Testis (tissue), 3 donors: ENCODE data around the gene TCF21. TPM values are rescaled to one million over a fixed set of nuclear protein-coding genes. Genes with fewer than 3 reads are reported as not detected.

Experiments used
- DNase-seq: peaks from one replicate; pipeline ENCODE4 v3.0.0-alpha.2; 2019
- H3K27ac ChIP-seq, 2 donors: fragments of 200-600 bp; sonication (generic); one replicate each; pipeline ENCODE4 v1.5.1; 2019
- H3K27me3 ChIP-seq: fragments of 200-600 bp; sonication (generic); one replicate; pipeline ENCODE4 v1.5.1; 2019
- H3K36me3 ChIP-seq: fragments of 200-600 bp; sonication (generic); one replicate; pipeline ENCODE4 v1.5.1; 2017; ENCODE audit warnings: low read depth; ENCODE audit errors: missing control alignments
- H3K4me1 ChIP-seq: fragments of 200-600 bp; sonication (generic); one replicate; pipeline ENCODE4 v1.5.1; 2019
- H3K4me3 ChIP-seq, 2 donors: fragments of 200-600 bp; sonication (generic); one replicate each; pipeline ENCODE4 v1.5.1; 2017 to 2019
- H3K9me3 ChIP-seq: fragments of 200-600 bp; sonication (generic); one replicate; pipeline ENCODE4 v1.5.1; 2017
- POLR2A ChIP-seq: fragments of 450-650 bp; IDR thresholded peaks from one replicate; pipeline ENCODE4 v1.6.1; 2017; ENCODE audit warnings: antibody characterized with exemption, mild to moderate bottlenecking, moderate library complexity
- WGBS, 2 donors: methylation state at CpG; one replicate each; pipeline ENCODE4 v1.1.5; 2018; 5-methylcytosine and 5-hydroxymethylcytosine counted together
- intact Hi-C: fragments of 100-400 bp; cut with DNase I; formaldehyde crosslinking; loops from one replicate; pipeline ENCODE4 v1.15.1; 2023; ENCODE audit warnings: low total_unique reads
- polyA plus RNA-seq: library from polyadenylated mRNA; stranded (reverse); fragments of 350-450 nt; fragmentation: Illumina TruSeq; extraction: RNeasy Lipid Tissue Mini Kit (QIAGEN cat#74804); gene quantifications from one replicate; pipeline ENCODE4 v1.2.3, GENCODE V29; 2014; ENCODE audit warnings: low read depth, low replicate concordance; ENCODE audit not compliant: insufficient read depth
- total RNA-seq, 2 donors: library from RNA; depleted of rRNA; stranded (reverse); fragments of >200 nt; gene quantifications; one replicate each; pipeline ENCODE4 v1.2.3, GENCODE V29; 2016
- TF ChIP-seq, protein P1 (sequence below), 3 experiments: fragments of 450-650 bp in 2 of 3; fragments of 200-600 bp in 1 of 3; sonication (generic) in 1 of 3; IDR thresholded peaks; one replicate each; pipeline ENCODE4 v1.5.1; 2016 to 2019; ENCODE audit warnings: antibody characterized with exemption in 3 of 3, mild to moderate bottlenecking in 2 of 3, moderate library complexity in 1 of 3

The TCF21 gene
- total and polyA plus RNA-seq, 3 donors from 2014 or later = 2.8 to 4.8 (median 3.7) TPM

DNA sequence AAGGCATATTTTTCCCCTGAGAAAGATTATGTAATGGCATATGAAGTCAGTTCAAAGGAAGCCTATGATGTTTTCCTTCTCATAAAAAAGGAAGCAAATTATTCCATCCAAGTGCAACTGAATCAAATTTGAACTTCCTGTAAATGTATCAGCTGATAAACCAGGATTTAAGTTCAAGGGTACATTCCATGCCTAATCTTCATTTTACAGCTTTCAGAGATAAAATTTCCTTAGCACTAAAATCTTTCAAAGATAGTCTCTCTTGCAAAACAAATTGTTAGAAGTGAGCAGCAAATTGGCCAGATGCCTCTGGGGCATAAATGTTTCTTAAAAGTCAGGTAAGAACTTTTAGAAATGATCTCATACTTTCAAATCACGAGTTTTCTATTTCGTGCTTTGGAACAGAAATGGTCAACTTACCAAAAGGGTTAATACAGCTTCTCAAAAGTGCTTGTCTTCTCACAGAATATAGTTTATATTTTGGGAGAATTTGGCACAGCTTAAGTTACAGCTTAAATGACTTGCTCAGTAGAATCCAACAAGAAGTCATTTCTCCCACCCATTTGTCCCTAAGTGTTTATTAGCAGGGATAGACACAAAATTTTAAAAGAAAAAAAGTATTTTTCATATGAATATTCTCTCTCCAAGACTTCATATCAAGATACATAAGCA lies 2.7 kb upstream of the TCF21 start:
- H3K36me3 ChIP-seq = no peaks in the 10 kb centered on the region
- no peaks in the 10 kb centered on the region for H3K9me3 ChIP-seq
- no peak overlapping the region for H3K4me3 ChIP-seq
- intact Hi-C loops = no loop called here
- WGBS, 2 donors = 29 to 66% methylated on average over 2 of the region's 2 CpGs
- no peaks in the 10 kb centered on the region for H3K27me3 ChIP-seq
- TF ChIP-seq, protein P1, sequence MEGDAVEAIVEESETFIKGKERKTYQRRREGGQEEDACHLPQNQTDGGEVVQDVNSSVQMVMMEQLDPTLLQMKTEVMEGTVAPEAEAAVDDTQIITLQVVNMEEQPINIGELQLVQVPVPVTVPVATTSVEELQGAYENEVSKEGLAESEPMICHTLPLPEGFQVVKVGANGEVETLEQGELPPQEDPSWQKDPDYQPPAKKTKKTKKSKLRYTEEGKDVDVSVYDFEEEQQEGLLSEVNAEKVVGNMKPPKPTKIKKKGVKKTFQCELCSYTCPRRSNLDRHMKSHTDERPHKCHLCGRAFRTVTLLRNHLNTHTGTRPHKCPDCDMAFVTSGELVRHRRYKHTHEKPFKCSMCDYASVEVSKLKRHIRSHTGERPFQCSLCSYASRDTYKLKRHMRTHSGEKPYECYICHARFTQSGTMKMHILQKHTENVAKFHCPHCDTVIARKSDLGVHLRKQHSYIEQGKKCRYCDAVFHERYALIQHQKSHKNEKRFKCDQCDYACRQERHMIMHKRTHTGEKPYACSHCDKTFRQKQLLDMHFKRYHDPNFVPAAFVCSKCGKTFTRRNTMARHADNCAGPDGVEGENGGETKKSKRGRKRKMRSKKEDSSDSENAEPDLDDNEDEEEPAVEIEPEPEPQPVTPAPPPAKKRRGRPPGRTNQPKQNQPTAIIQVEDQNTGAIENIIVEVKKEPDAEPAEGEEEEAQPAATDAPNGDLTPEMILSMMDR (IDR thresholded peaks at IDR 0.05) = no peak
- TF ChIP-seq POLR2A = no peak
- H3K4me1 ChIP-seq = peaks cover 4% of the 10 kb centered on the region
- no peak for DNase-seq
- H3K27ac ChIP-seq = peak overlapping the region in 1 of 2 donors; percentile 32

DNA sequence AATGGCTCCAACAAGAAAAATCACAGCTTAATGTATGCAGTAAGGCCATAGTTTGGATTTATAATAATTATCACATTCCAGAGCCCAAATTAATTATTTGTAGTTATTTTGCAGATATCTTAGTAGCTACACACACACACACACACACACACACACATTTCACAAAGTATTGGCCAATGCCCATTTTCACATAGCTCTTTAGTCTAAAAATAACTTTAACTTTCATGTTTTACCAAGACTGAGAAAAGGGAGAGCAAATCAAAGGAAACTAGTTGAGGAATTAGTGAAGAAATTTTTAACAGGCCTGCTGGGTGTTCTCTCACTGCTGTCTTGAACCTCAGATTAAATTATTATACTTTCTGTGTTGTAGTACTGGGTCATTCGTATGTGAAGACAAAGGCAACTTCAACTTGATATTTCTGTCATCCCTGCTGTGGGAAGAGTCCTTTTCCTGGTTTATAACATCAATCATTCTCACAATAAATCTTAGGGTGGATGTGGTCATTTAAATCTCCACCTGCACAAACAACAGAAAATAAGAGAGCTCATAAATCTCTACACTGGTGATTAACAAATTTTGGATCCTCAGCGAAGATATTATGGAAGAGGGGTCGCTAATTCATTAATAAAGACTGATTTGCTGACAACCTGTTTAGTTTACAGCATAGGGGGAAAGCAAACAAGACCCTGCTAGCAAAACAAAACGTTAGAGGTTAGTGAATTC lies 1.6 kb upstream of the TCF21 start:
- TF ChIP-seq, protein P1 (IDR thresholded peaks at IDR 0.05) = no peak
- no peak for TF ChIP-seq POLR2A
- no peaks in the 10 kb centered on the region for H3K9me3 ChIP-seq
- peaks cover 4% of the 10 kb centered on the region for H3K4me1 ChIP-seq
- no peak for DNase-seq
- intact Hi-C loops = no loop called here
- peak overlapping the region in 1 of 2 donors; percentile 91 for H3K27ac ChIP-seq
- no peaks in the 10 kb centered on the region for H3K36me3 ChIP-seq
- 56 to 70% methylated on average over 4 of the region's 4 CpGs for WGBS, 2 donors
- no peak overlapping the region for H3K4me3 ChIP-seq
- no peaks in the 10 kb centered on the region for H3K27me3 ChIP-seq

DNA sequence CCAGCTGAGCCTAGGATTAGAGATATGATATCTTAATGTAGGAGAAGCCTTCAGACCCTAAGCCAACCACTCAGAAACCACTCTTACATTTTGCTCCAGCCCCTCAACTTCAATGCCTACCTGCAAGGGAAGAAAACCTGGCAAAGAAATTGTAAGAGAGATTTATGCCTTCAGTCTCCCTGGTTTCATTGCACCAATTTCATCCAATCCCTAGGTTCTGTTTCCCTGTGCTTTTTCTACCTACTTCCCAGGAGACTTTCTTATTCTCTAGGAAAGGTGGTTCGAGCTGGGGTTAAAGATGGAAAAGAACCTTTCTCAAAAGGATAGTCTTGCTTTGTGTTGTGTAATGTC lies 1.1 kb upstream of the TCF21 start:
- intact Hi-C loops = no loop called here
- TF ChIP-seq, protein P1 (IDR thresholded peaks at IDR 0.05) = no peak
- no peak for TF ChIP-seq POLR2A
- H3K4me3 ChIP-seq = no peak overlapping the region
- H3K9me3 ChIP-seq = no peaks in the 10 kb centered on the region
- peak overlapping the region; percentile 91 to 93 for H3K27ac ChIP-seq
- H3K27me3 ChIP-seq = no peaks in the 10 kb centered on the region
- WGBS, 2 donors = 80 to 86% methylated on average over 1 of the region's 1 CpG
- peaks cover 4% of the 10 kb centered on the region for H3K4me1 ChIP-seq
- DNase-seq = no peak
- H3K36me3 ChIP-seq = no peaks in the 10 kb centered on the region

- Histone ChIP-seq H3K27ac (peak overlapping the region; percentile 91 to 93), H3K27me3 (no peaks in the 10 kb centered on the region), H3K4me1 (peaks cover 10% of the 10 kb centered on the region), H3K9me3 (no peaks in the 10 kb centered on the region), H3K36me3 (no peaks in the 10 kb centered on the region), H3K4me3 (peak overlapping the region; percentile 57 to 78)
- peak; percentile 28 for DNase-seq
- WGBS, 2 donors = 2 to 4% methylated on average over 15 to 42 of the region's 56 CpGs
- TF ChIP-seq, protein P1 (IDR thresholded peaks at IDR 0.05) = no peak
- no peak for TF ChIP-seq POLR2A
- intact Hi-C loops = no loop called here
These were observed 867 bp downstream of the TCF21 start for GRCh38 chr6:133889557-133890403.
